Measurements from ENCODE around the gene GFOD1. TPM values are rescaled to one million over a fixed set of nuclear protein-coding genes. Genes with fewer than 3 reads are reported as not detected.

GFOD1 gene
- total RNA-seq, 1 donor from 2014 or later = 33.7 TPM

GRCh38 chr6:13368079-13368730 is 119.2 kb downstream of the GFOD1 start:
- peaks cover 11% of the 10 kb centered on the region for H3K36me3 ChIP-seq
- ATAC-seq (no peak), DNase-seq (no peak)
- H3K27ac ChIP-seq = no peak overlapping the region
- H3K27me3 ChIP-seq = no peaks in the 10 kb centered on the region
- intact Hi-C loops (cut with DNase I) = no loop called here
- peaks cover 33% of the 10 kb centered on the region for H3K4me1 ChIP-seq
- H3K9me3 ChIP-seq = no peaks in the 10 kb centered on the region
- H3K4me3 ChIP-seq = no peak overlapping the region
- no peak for TF ChIP-seq CTCF (IDR thresholded peaks at IDR 0.05)

GRCh38 chr6:13367396-13367795 is 120.0 kb downstream of the GFOD1 start:
- DNase-seq = no peak
- Histone ChIP-seq H3K9me3 (no peaks in the 10 kb centered on the region), H3K27me3 (no peaks in the 10 kb centered on the region), H3K4me3 (no peak overlapping the region), H3K27ac (no peak overlapping the region), H3K4me1 (peaks cover 33% of the 10 kb centered on the region), H3K36me3 (peaks cover 11% of the 10 kb centered on the region)
- no peak for TF ChIP-seq CTCF (IDR thresholded peaks at IDR 0.05)
- intact Hi-C loops (cut with DNase I) = no loop called here
- no peak for ATAC-seq

- intact Hi-C loops (cut with DNase I) = no loop called here
- Histone ChIP-seq H3K36me3 (peaks cover 11% of the 10 kb centered on the region), H3K4me1 (peaks cover 33% of the 10 kb centered on the region), H3K27ac (no peak overlapping the region), H3K9me3 (no peaks in the 10 kb centered on the region), H3K27me3 (no peaks in the 10 kb centered on the region), H3K4me3 (no peak overlapping the region)
- no peak for DNase-seq
- no peak for TF ChIP-seq CTCF (IDR thresholded peaks at IDR 0.05)
- ATAC-seq = no peak
Measured at GRCh38 chr6:13365320-13365719, 122.1 kb downstream of the GFOD1 start.

GRCh38 chr6:13364842-13365241 is 122.6 kb downstream of the GFOD1 start:
- DNase-seq = no peak
- Histone ChIP-seq H3K4me1 (peaks cover 37% of the 10 kb centered on the region), H3K4me3 (no peak overlapping the region), H3K9me3 (no peaks in the 10 kb centered on the region), H3K36me3 (peaks cover 11% of the 10 kb centered on the region), H3K27ac (no peak overlapping the region), H3K27me3 (no peaks in the 10 kb centered on the region)
- no peak for TF ChIP-seq CTCF (IDR thresholded peaks at IDR 0.05)
- no peak for ATAC-seq
- intact Hi-C loops (cut with DNase I) = no loop called here

- peaks cover 24% of the 10 kb centered on the region for H3K4me1 ChIP-seq
- TF ChIP-seq CTCF (IDR thresholded peaks at IDR 0.05) = no peak
- no peak overlapping the region for H3K27ac ChIP-seq
- no peaks in the 10 kb centered on the region for H3K9me3 ChIP-seq
- DNase-seq (no peak), ATAC-seq (peak; percentile 45)
- no peak overlapping the region for H3K4me3 ChIP-seq
- H3K36me3 ChIP-seq = peaks cover 11% of the 10 kb centered on the region
- intact Hi-C loops (cut with DNase I) = no loop called here
- H3K27me3 ChIP-seq = no peaks in the 10 kb centered on the region
Measured at GRCh38 chr6:13362412-13362811, 125.0 kb downstream of the GFOD1 start.

Measured in upper lobe of right lung (tissue), 1 donor.